Uterus (tissue), 4 donors: ENCODE data around the gene RAPGEFL1. TPM values are rescaled to one million over a fixed set of nuclear protein-coding genes. Genes with fewer than 3 reads are reported as not detected.

Source experiments
- DNase-seq, 2 donors: peaks; one replicate each; pipeline ENCODE4 v3.0.0-alpha.2; 2019 to 2020
- H3K27ac ChIP-seq, 2 donors: fragments of 200-600 bp; sonication (generic); 1 replicate in 1 of 2; 2 replicates in 1 of 2; pipeline ENCODE4 v1.5.1; 2016 to 2018
- H3K27me3 ChIP-seq, 2 donors: fragments of 200-600 bp; sonication (generic); one replicate each; pipeline ENCODE4 v1.5.1; 2018 to 2019; ENCODE audit warnings: control low read depth in 1 of 2
- H3K36me3 ChIP-seq, 2 donors: fragments of 200-600 bp; sonication (generic); one replicate each; pipeline ENCODE4 v1.5.1; 2019; ENCODE audit warnings: control low read depth in 1 of 2
- H3K4me1 ChIP-seq, 2 donors: fragments of 200-600 bp; sonication (generic); one replicate each; pipeline ENCODE4 v1.5.1; 2018 to 2019; ENCODE audit warnings: control low read depth in 1 of 2
- H3K4me3 ChIP-seq, 2 donors: fragments of 200-600 bp; sonication (generic); 1 replicate in 1 of 2; 2 replicates in 1 of 2; pipeline ENCODE4 v1.5.1; 2018 to 2019; ENCODE audit warnings: mild to moderate bottlenecking in 1 of 2
- H3K9me3 ChIP-seq, 2 donors: fragments of 200-600 bp; sonication (generic); one replicate each; pipeline ENCODE4 v1.5.1; 2019; ENCODE audit warnings: control low read depth in 1 of 2
- POLR2A ChIP-seq, 2 donors: fragments of 450-650 bp; IDR thresholded peaks; one replicate each; pipeline ENCODE4 v1.6.1; 2016; ENCODE audit warnings: antibody characterized with exemption in 2 of 2, mild to moderate bottlenecking in 1 of 2, moderate library complexity in 1 of 2
- intact Hi-C: fragments of 100-400 bp; cut with DNase I; formaldehyde crosslinking; loops from one replicate; pipeline ENCODE4 v1.15.1; 2023; ENCODE audit warnings: low total_unique reads
- total RNA-seq, 4 donors: library from RNA; depleted of rRNA in 3 of 4; stranded (reverse); fragments of >200 nt in 3 of 4; gene quantifications; one replicate each; pipeline versions ENCODE4 v1.1.0 to v1.2.4, GENCODE V29; 2014 to 2023
- TF ChIP-seq, protein P1 (sequence below), 4 experiments: fragments of 200-600 bp in 2 of 4; fragments of 450-650 bp in 2 of 4; sonication (generic) in 2 of 4; IDR thresholded peaks; one replicate each; pipeline ENCODE4 v1.5.1; 2016 to 2019; ENCODE audit warnings: antibody characterized with exemption in 4 of 4, mild to moderate bottlenecking in 2 of 4, moderate library complexity in 1 of 4
- donor health status: DM: yes; HTN: yes; CAD: no.

Gene RAPGEFL1
- total RNA-seq, 4 donors from 2014 or later: 0.29 to 21.5 (median 2.0) TPM

- Histone ChIP-seq H3K27ac (peak overlapping the region; percentile 18 to 33), H3K4me3 (peak overlapping the region in 1 of 2 donors; percentile 51), H3K27me3 (no peaks in the 10 kb centered on the region), H3K9me3 (no peaks in the 10 kb centered on the region), H3K36me3 (no peaks in the 10 kb centered on the region), H3K4me1 (peaks cover 0 to 15% of the 10 kb centered on the region in 2 donors)
- no peak for TF ChIP-seq POLR2A (IDR thresholded peaks at IDR 0.05)
- TF ChIP-seq, protein P1, sequence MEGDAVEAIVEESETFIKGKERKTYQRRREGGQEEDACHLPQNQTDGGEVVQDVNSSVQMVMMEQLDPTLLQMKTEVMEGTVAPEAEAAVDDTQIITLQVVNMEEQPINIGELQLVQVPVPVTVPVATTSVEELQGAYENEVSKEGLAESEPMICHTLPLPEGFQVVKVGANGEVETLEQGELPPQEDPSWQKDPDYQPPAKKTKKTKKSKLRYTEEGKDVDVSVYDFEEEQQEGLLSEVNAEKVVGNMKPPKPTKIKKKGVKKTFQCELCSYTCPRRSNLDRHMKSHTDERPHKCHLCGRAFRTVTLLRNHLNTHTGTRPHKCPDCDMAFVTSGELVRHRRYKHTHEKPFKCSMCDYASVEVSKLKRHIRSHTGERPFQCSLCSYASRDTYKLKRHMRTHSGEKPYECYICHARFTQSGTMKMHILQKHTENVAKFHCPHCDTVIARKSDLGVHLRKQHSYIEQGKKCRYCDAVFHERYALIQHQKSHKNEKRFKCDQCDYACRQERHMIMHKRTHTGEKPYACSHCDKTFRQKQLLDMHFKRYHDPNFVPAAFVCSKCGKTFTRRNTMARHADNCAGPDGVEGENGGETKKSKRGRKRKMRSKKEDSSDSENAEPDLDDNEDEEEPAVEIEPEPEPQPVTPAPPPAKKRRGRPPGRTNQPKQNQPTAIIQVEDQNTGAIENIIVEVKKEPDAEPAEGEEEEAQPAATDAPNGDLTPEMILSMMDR (IDR thresholded peaks at IDR 0.05): no peak
- DNase-seq: no peak
- intact Hi-C loops: no loop called here
Observed at GRCh38 chr17:40178021-40178601, 841 bp downstream of the RAPGEFL1 start.

DNA sequence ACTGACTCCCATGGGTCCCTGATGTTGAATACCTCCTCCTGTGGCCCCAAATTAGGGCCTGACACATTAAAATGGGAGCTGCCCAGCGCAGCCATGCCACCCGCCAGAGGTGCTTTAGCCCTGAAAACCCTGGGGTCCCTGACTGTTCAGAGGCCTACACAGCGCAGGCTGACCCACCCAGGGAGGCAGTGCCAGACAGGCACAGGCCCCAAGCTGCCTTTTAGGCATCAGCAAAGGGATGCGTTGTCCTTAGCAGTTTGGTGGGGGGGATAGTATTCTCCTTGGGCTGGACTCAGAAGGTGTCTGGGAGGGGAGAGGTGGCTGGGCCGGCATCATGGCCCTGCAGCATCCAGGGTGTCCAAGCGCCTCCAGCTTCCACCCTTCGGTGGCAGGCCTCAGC is 1.4 kb downstream of the RAPGEFL1 start:
- TF ChIP-seq, protein P1 (IDR thresholded peaks at IDR 0.05): no peak
- TF ChIP-seq POLR2A (IDR thresholded peaks at IDR 0.05): no peak
- H3K36me3 ChIP-seq: no peaks in the 10 kb centered on the region
- no peaks in the 10 kb centered on the region for H3K9me3 ChIP-seq
- H3K4me3 ChIP-seq: no peak overlapping the region
- intact Hi-C loops: no loop called here
- no peak for DNase-seq
- H3K27ac ChIP-seq: no peak overlapping the region
- H3K27me3 ChIP-seq: no peaks in the 10 kb centered on the region
- peaks cover 0 to 15% of the 10 kb centered on the region in 2 donors for H3K4me1 ChIP-seq

- H3K9me3 ChIP-seq: no peaks in the 10 kb centered on the region
- TF ChIP-seq POLR2A (IDR thresholded peaks at IDR 0.05): no peak
- TF ChIP-seq, protein P1 (IDR thresholded peaks at IDR 0.05): no peak
- H3K4me1 ChIP-seq: peaks cover 0 to 15% of the 10 kb centered on the region in 2 donors
- H3K27me3 ChIP-seq: no peaks in the 10 kb centered on the region
- no peak for DNase-seq
- no peak overlapping the region for H3K4me3 ChIP-seq
- peak overlapping the region in 1 of 2 donors; percentile 33 for H3K27ac ChIP-seq
- intact Hi-C loops: no loop called here
- no peaks in the 10 kb centered on the region for H3K36me3 ChIP-seq
Observed at GRCh38 chr17:40179923-40180659, 2.8 kb downstream of the RAPGEFL1 start.

DNA sequence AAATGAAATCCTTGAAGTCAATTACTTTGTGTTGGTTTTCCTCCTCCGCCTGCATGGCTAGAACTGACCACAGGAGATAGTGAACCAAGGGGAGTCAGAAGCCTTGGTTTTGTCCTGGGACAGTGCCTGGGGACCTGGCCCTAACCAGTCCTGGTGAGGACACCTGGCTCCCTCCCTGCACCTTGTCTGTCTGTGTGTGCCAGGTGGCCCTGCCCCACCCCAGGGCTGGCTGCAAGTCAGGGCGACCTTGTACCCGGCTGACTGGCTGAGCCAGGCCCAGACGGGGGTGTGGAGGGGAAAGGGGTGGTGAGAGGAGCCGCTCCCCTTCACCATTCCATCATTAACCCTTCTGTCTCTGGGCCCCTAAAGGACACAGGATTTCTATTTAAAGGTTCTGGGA is 3.4 kb downstream of the RAPGEFL1 start:
- H3K9me3 ChIP-seq: no peaks in the 10 kb centered on the region
- H3K27me3 ChIP-seq: no peaks in the 10 kb centered on the region
- DNase-seq: no peak
- no peak overlapping the region for H3K27ac ChIP-seq
- intact Hi-C loops: no loop called here
- no peaks in the 10 kb centered on the region for H3K36me3 ChIP-seq
- peaks cover 0 to 15% of the 10 kb centered on the region in 2 donors for H3K4me1 ChIP-seq
- TF ChIP-seq, protein P1 (IDR thresholded peaks at IDR 0.05): no peak
- TF ChIP-seq POLR2A (IDR thresholded peaks at IDR 0.05): no peak
- no peak overlapping the region for H3K4me3 ChIP-seq

GRCh38 chr17:40181205-40181604 is 3.9 kb downstream of the RAPGEFL1 start:
- DNase-seq: no peak
- intact Hi-C loops: no loop called here
- Histone ChIP-seq H3K36me3 (no peaks in the 10 kb centered on the region), H3K4me3 (no peak overlapping the region), H3K27ac (no peak overlapping the region), H3K9me3 (no peaks in the 10 kb centered on the region), H3K27me3 (no peaks in the 10 kb centered on the region), H3K4me1 (peaks cover 0 to 15% of the 10 kb centered on the region in 2 donors)
- no peak for TF ChIP-seq POLR2A (IDR thresholded peaks at IDR 0.05)
- TF ChIP-seq, protein P1 (IDR thresholded peaks at IDR 0.05): no peak
